Ascending aorta (tissue), 2 donors: ENCODE data around the gene TMCC2. TPM values are rescaled to one million over a fixed set of nuclear protein-coding genes. Genes with fewer than 3 reads are reported as not detected.
A peak's percentile ranks its signal among the peaks of the same experiment; 100 is the strongest.

Experiments
- DNase-seq, 2 donors: peaks; one replicate each; pipeline ENCODE4 v3.0.0-alpha.2; 2019; ENCODE audit warnings: low spot score in 2 of 2
- H3K27ac ChIP-seq, 2 donors: fragments of 200-600 bp; sonication (generic); one replicate each; pipeline ENCODE4 v1.5.1; 2016 to 2017; ENCODE audit warnings: mild to moderate bottlenecking in 1 of 2
- H3K27me3 ChIP-seq: fragments of 200-600 bp; sonication (generic); one replicate; pipeline ENCODE4 v1.5.1; 2017
- H3K36me3 ChIP-seq, 2 donors: fragments of 200-600 bp; sonication (generic); one replicate each; pipeline ENCODE4 v1.5.1; 2016
- H3K4me1 ChIP-seq, 2 donors: fragments of 200-600 bp; sonication (generic); one replicate each; pipeline ENCODE4 v1.5.1; 2016 to 2017; ENCODE audit warnings: mild to moderate bottlenecking in 1 of 2
- H3K4me3 ChIP-seq, 2 donors: fragments of 200-600 bp; sonication (generic); one replicate each; pipeline ENCODE4 v1.5.1; 2016 to 2017; ENCODE audit warnings: mild to moderate bottlenecking in 1 of 2
- H3K9me3 ChIP-seq, 2 donors: fragments of 200-600 bp; sonication (generic); one replicate each; pipeline ENCODE4 v1.5.1; 2016
- CTCF ChIP-seq, 3 experiments: fragments of 200-600 bp in 2 of 3; fragments of 450-650 bp in 1 of 3; sonication (generic) in 2 of 3; IDR thresholded peaks; one replicate each; pipeline ENCODE4 v1.5.1; 2016 to 2019; ENCODE audit warnings: antibody characterized with exemption in 3 of 3, mild to moderate bottlenecking in 1 of 3, moderate library complexity in 1 of 3
- intact Hi-C: fragments of 100-400 bp; cut with DNase I; formaldehyde crosslinking; loops from one replicate; pipeline ENCODE4 v1.15.1; 2023
- total RNA-seq: library from RNA; depleted of rRNA; stranded (reverse); fragments of >200 nt; gene quantifications from one replicate; pipeline ENCODE4 v1.1.0, GENCODE V29; 2016

The TMCC2 gene
- total RNA-seq, 1 donor from 2014 or later = 5.2 TPM

GRCh38 chr1:205301842-205302588 is 74.3 kb downstream of the TMCC2 start:
- H3K4me3 ChIP-seq = no peak overlapping the region
- DNase-seq = no peak
- H3K36me3 ChIP-seq = no peaks in the 10 kb centered on the region
- intact Hi-C loops = no loop called here
- no peaks in the 10 kb centered on the region for H3K27me3 ChIP-seq
- peak overlapping the region in 1 of 2 donors; percentile 10 for H3K27ac ChIP-seq
- H3K4me1 ChIP-seq = peaks cover 0 to 6% of the 10 kb centered on the region in 2 donors
- H3K9me3 ChIP-seq = no peaks in the 10 kb centered on the region
- TF ChIP-seq CTCF (IDR thresholded peaks at IDR 0.05) = no peak

- H3K9me3 ChIP-seq = no peaks in the 10 kb centered on the region
- no peaks in the 10 kb centered on the region for H3K27me3 ChIP-seq
- no peak for DNase-seq
- H3K4me3 ChIP-seq = no peak overlapping the region
- TF ChIP-seq CTCF (IDR thresholded peaks at IDR 0.05) = no peak
- no peak overlapping the region for H3K27ac ChIP-seq
- intact Hi-C loops = no loop called here
- H3K4me1 ChIP-seq = peaks cover 0 to 6% of the 10 kb centered on the region in 2 donors
- H3K36me3 ChIP-seq = peaks cover 0 to 3% of the 10 kb centered on the region in 2 donors
Measured at GRCh38 chr1:205303247-205303888, 75.6 kb downstream of the TMCC2 start.

GRCh38 chr1:205304046-205304694 is 76.4 kb downstream of the TMCC2 start:
- TF ChIP-seq CTCF (IDR thresholded peaks at IDR 0.05) = no peak
- DNase-seq = no peak
- Histone ChIP-seq H3K36me3 (peaks cover 0 to 3% of the 10 kb centered on the region in 2 donors), H3K9me3 (no peaks in the 10 kb centered on the region), H3K27ac (no peak overlapping the region), H3K27me3 (no peaks in the 10 kb centered on the region), H3K4me1 (peaks cover 0 to 6% of the 10 kb centered on the region in 2 donors), H3K4me3 (no peak overlapping the region)
- intact Hi-C loops = no loop called here

- H3K27ac ChIP-seq = no peak overlapping the region
- H3K36me3 ChIP-seq = peaks cover 0 to 3% of the 10 kb centered on the region in 2 donors
- intact Hi-C loops = no loop called here
- H3K27me3 ChIP-seq = no peaks in the 10 kb centered on the region
- no peaks in the 10 kb centered on the region for H3K9me3 ChIP-seq
- H3K4me3 ChIP-seq = no peak overlapping the region
- peaks cover 0 to 6% of the 10 kb centered on the region in 2 donors for H3K4me1 ChIP-seq
- no peak for TF ChIP-seq CTCF (IDR thresholded peaks at IDR 0.05)
- no peak for DNase-seq
Measured at GRCh38 chr1:205304695-205305070, 76.9 kb downstream of the TMCC2 start.

GRCh38 chr1:205306929-205307566 is 79.3 kb downstream of the TMCC2 start:
- Histone ChIP-seq H3K4me1 (no peaks in the 10 kb centered on the region), H3K27ac (no peak overlapping the region), H3K9me3 (no peaks in the 10 kb centered on the region), H3K36me3 (peaks cover 0 to 3% of the 10 kb centered on the region in 2 donors), H3K4me3 (no peak overlapping the region), H3K27me3 (no peaks in the 10 kb centered on the region)
- TF ChIP-seq CTCF (IDR thresholded peaks at IDR 0.05) = no peak
- DNase-seq = no peak
- intact Hi-C loops = no loop called here
